ENCODE measurements around the gene TBC1D7. TPM values are rescaled to one million over a fixed set of nuclear protein-coding genes. Genes with fewer than 3 reads are reported as not detected.

The TBC1D7 gene
- total RNA-seq, 2 experiments from 2014 or later: 25.2 to 30.3 TPM

DNA sequence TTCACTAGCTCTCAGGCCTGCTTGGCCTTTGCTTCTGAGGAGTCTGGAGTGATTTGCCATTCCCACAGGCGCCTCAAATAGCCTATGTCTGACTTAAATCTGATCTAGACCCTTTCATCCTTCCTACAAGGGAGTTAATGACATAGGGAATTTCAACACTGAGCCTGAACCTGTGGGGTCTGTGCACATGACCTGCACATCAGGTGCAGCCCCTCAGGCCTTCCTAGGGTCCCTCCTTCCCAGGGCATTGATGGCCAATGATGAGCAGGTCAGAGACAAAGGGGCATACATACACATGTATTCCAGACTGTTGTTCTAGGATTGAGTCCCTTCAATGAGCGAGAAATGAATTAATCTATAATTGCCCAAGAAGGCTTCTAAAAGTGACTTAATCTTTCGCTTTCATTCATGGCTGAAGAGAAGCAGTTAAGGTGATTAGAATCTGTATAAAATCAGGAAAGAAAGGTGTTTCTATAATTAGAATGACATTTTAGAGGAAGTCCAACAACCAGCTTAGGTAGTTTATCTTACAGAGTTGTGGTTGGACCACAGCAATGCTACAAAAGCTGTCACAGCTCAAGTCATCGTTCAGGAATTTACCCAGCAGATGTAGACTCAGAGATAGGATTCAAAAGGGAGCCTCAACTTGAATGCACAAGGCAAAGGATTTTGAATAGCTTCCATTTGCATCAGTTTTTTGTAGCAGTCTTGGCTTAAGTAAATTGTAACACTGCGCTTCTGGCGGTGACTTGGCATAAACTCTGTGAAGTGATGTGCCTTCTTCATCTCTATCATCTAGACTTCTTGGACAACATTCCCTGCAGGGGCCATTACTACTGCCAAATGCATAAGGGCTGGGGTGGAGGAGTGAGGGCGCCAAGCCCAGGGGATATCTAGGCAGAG is 27.0 kb upstream of the TBC1D7 start:
- Mint-ChIP-seq H3K9me3 (ENCODE audit: insufficient read depth) (no peaks in the 10 kb centered on the region), H3K27ac (peak overlapping the region; percentile 97), H3K27me3 (ENCODE audit: low read depth) (no peaks in the 10 kb centered on the region), H3K4me1 (ENCODE audit: low read depth) (peaks cover 55% of the 10 kb centered on the region), H3K4me3 (peak overlapping the region; percentile 68), H3K36me3 (ENCODE audit: low read depth) (peaks cover 10% of the 10 kb centered on the region)
- ChIA-PET POLR2A (interaction anchor here (0.8 to 2.6 kb wide), 5 partner anchors 27 to 261 kb away, joined by 3 to 10 read pairs (median 8); partner anchors contain the start of genes NOL7, SIRT5 and TBC1D7), CTCF (interaction anchor here (0.5 to 4.6 kb wide), 12 partner anchors 15 to 279 kb away, joined by 3 to 27 read pairs (median 5); partner anchors contain the start of genes SIRT5 and TBC1D7)
- ATAC-seq (peak; percentile 65), DNase-seq (peak; percentile 57)

DNA sequence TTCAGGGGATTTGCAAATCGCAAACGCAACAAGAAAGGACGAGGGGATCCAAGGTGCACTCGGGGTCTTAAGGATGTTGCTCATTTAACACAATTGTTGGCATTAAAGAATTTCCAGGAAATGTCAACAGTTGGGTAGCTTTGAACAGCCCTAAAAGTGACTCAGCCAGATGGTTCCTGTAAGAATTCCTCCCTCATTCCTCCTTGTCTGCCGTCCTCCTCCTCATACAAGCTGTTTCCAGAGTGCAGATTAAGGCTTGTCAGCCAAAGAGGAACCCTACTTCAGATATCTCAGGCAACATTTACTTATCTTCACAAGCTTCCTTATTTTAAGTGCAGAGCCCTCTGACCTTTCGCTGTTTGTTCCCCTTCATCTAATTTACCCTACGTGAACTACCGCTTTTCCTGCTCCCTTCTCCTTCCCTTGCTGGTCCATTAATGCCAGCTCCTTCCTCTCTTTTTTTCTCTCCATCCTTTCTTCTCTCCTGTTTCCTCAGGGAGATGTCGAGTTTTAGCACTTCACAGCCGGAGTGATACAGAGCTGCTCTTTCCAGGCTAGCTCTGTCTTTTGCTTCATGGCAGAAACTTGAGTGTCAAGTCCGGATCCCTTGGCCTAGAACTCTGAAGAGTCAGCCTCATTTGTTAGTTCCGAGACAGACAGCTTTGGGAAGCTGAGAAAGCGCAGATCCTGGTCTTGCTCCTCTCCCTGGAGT is 26.1 kb upstream of the TBC1D7 start:
- no peak for ATAC-seq
- ChIA-PET CTCF (interaction anchor here (0.7 to 4.6 kb wide), 10 partner anchors 14 to 221 kb away, joined by 3 to 27 read pairs (median 5); partner anchors contain the start of genes SIRT5 and TBC1D7), POLR2A (interaction anchor here (0.6 to 2.6 kb wide), 3 partner anchors 26 to 261 kb away, joined by 3 to 10 read pairs (median 8); partner anchors contain the start of genes NOL7 and TBC1D7)
- no peak for DNase-seq
- peak overlapping the region; percentile 68 for H3K4me3 Mint-ChIP-seq
- peak overlapping the region; percentile 97 for H3K27ac Mint-ChIP-seq
- H3K36me3 Mint-ChIP-seq (ENCODE audit: low read depth): peaks cover 10% of the 10 kb centered on the region
- H3K4me1 Mint-ChIP-seq (ENCODE audit: low read depth): peaks cover 55% of the 10 kb centered on the region
- no peaks in the 10 kb centered on the region for H3K9me3 Mint-ChIP-seq (ENCODE audit: insufficient read depth)
- H3K27me3 Mint-ChIP-seq (ENCODE audit: low read depth): no peaks in the 10 kb centered on the region

DNA sequence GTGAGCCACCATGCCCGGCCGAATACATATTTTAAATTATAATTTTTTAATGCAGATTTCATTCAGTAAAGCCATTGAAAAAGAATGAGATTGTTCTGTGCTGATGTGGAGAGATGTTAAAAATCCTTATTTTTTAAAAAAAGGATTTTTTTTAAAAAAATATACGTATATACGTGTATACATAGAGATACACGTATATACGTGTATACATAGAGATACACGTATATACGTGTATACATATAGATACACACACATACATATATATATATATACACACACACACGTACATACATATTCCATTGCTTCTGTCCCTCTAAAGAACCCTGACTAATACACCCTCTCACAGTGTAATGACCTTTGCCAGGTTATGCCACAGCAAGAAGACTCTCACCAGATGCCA is 23.8 kb upstream of the TBC1D7 start:
- H3K4me1 Mint-ChIP-seq (ENCODE audit: low read depth): peaks cover 44% of the 10 kb centered on the region
- POLR2A ChIA-PET: interaction anchor here (0.9 kb wide), 1 partner anchor 102 kb away, joined by 3 read pairs; no protein-coding TSS in a partner anchor

DNA sequence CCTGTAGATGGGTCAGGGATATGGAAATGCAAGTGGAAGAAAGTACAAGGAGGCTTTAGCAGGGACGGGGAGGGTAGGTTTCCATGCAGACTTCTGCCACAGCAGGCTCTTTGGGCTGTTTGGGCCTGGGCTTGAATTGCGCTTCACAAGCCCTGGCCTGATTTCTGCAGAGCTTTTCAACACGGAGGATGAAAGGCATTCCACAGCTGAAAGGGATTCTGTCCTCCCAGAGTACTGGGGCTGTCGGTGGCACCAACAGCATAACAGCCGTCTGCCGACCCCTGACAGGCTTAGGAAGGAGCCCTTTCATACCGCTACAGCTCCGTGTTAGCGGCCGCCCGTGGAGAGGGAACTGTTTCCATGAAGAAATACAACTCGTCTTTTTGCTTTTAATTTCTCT is 22.9 kb upstream of the TBC1D7 start:
- H3K36me3 Mint-ChIP-seq (ENCODE audit: low read depth): peaks cover 3% of the 10 kb centered on the region
- H3K27me3 Mint-ChIP-seq (ENCODE audit: low read depth): peaks cover 3% of the 10 kb centered on the region
- no peaks in the 10 kb centered on the region for H3K9me3 Mint-ChIP-seq (ENCODE audit: insufficient read depth)
- ChIA-PET CTCF (no interaction called here), POLR2A (interaction anchor here (0.9 kb wide), 1 partner anchor 103 kb away, joined by 3 read pairs; no protein-coding TSS in a partner anchor)
- DNase-seq: no peak
- peaks cover 35% of the 10 kb centered on the region for H3K4me1 Mint-ChIP-seq (ENCODE audit: low read depth)
- no peak overlapping the region for H3K27ac Mint-ChIP-seq
- ATAC-seq: no peak
- no peak overlapping the region for H3K4me3 Mint-ChIP-seq

More for the DNA sequence above, 23.8 kb upstream of the TBC1D7 start:
- Mint-ChIP-seq H3K27me3 (ENCODE audit: low read depth) (no peaks in the 10 kb centered on the region), H3K4me3 (no peak overlapping the region), H3K9me3 (ENCODE audit: insufficient read depth) (no peaks in the 10 kb centered on the region), H3K36me3 (ENCODE audit: low read depth) (peaks cover 6% of the 10 kb centered on the region), H3K27ac (no peak overlapping the region)
- CTCF ChIA-PET: no interaction called here
- ATAC-seq (no peak), DNase-seq (no peak)

DNA sequence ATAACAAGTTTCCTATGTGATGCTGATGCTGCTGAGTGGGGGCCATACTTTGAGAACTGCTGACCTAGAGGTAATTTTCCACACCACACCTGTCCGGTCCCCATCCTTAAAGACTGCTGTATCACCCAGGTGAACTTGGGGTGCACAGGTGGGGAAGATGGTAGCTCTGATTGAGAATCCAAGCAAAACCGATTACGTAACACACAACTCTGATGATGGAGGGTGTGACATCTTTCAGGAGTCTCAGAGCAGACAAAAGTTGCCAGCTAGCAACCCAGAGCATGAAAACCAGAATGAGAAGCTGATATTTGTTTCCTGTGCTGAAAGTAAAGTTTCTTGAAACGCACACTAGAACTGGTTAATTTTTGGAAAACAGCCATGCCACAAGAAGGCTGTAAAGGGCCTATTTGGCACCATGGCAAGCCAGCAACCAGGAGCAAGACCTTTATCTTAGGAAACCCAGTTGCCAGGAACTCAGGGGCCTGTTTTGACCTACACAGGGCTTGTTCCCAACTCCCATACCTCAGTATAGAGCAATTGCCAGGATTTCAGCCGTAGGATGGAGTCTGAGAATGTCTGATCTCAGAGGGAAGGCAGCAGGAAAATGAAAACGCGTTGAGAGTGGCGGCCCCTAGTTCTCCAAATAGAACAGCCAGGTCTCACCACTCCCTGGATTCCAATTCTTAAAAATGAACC is 21.6 kb upstream of the TBC1D7 start:
- CTCF ChIA-PET: interaction anchor here (0.6 to 1.6 kb wide), 2 partner anchors 20 to 225 kb away, joined by 3 to 4 read pairs; partner anchors contain the start of gene SIRT5
- peaks cover 3% of the 10 kb centered on the region for H3K27me3 Mint-ChIP-seq (ENCODE audit: low read depth)
- POLR2A ChIA-PET: no interaction called here

DNA sequence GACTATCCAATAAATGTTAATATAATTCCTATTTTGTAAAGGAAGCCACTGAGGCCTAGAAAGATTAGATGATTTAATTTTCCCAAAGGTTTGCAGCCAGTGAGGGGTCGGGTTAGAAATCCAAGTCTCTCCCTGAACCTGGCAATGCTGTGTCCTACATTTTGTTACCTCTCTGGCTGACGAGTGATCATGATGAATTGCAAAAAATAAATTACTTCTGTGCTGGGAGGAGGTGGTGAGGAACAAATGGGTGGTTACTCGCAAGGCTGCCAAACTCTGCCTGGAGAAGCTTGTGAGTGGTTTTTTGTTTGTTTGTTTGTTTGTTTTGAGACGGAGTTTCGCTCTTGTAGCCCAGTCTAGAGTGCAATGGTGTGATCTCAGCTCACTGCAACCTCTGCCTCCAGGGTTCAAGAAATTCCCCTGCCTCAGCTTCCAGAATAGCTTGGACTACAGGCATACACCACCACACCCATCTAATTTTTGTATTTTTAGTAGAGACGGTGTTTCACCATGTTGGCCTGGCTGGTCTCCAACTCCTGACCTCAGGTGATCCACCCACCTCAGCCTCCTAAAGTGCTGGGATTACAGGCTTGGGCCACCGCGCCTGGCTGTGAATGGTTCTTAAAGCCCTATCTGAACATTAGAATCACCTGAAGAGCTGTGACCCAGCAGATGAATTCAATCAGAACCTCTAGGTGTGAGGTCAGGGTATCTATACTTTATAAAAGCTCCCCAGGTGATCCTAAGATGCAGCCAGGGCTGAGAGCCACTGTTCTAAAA is 20.2 kb upstream of the TBC1D7 start:
- Mint-ChIP-seq H3K27ac (no peak overlapping the region), H3K4me3 (no peak overlapping the region), H3K27me3 (ENCODE audit: low read depth) (peaks cover 3% of the 10 kb centered on the region), H3K9me3 (ENCODE audit: insufficient read depth) (no peaks in the 10 kb centered on the region), H3K4me1 (ENCODE audit: low read depth) (peaks cover 8% of the 10 kb centered on the region), H3K36me3 (ENCODE audit: low read depth) (no peaks in the 10 kb centered on the region)
- ChIA-PET CTCF (interaction anchor here (1.6 kb wide), 1 partner anchor 227 kb away, joined by 4 read pairs; the partner anchor contains the start of gene SIRT5), POLR2A (no interaction called here)
- no peak for ATAC-seq
- DNase-seq: no peak

More for the DNA sequence above, 21.6 kb upstream of the TBC1D7 start:
- Mint-ChIP-seq H3K4me3 (no peak overlapping the region), H3K4me1 (ENCODE audit: low read depth) (peaks cover 22% of the 10 kb centered on the region), H3K27ac (no peak overlapping the region), H3K36me3 (ENCODE audit: low read depth) (peaks cover 3% of the 10 kb centered on the region), H3K9me3 (ENCODE audit: insufficient read depth) (no peaks in the 10 kb centered on the region)
- ATAC-seq: no peak
- DNase-seq: no peak

DNA sequence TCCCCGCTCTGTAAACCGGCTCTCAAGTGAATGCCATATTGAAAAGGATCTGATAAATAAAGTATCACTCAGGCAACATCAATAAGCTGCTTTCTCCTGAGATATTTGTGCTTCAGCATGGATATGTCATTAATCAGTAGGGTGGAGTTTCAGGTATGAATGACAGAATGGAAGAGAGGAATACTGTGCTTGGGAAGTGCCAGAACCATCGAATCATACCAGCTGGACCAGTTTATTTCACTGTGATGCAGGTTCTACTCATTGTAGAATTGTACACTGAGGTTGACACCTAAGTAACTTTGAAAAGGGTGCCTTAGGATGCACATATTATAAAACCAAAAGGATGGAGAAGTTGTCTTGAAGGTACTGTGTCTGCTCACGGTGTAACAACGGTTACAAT is 17.9 kb upstream of the TBC1D7 start:
- H3K9me3 Mint-ChIP-seq (ENCODE audit: insufficient read depth): no peaks in the 10 kb centered on the region
- ATAC-seq (no peak), DNase-seq (no peak)
- ChIA-PET POLR2A (no interaction called here), CTCF (interaction anchor here (0.9 to 1.3 kb wide), 4 partner anchors 9 to 192 kb away, joined by 3 to 4 read pairs (median 3); no protein-coding TSS in a partner anchor)
- H3K36me3 Mint-ChIP-seq (ENCODE audit: low read depth): no peaks in the 10 kb centered on the region
- H3K27ac Mint-ChIP-seq: no peak overlapping the region
- H3K27me3 Mint-ChIP-seq (ENCODE audit: low read depth): peaks cover 3% of the 10 kb centered on the region
- peaks cover 2% of the 10 kb centered on the region for H3K4me1 Mint-ChIP-seq (ENCODE audit: low read depth)
- no peak overlapping the region for H3K4me3 Mint-ChIP-seq

DNA sequence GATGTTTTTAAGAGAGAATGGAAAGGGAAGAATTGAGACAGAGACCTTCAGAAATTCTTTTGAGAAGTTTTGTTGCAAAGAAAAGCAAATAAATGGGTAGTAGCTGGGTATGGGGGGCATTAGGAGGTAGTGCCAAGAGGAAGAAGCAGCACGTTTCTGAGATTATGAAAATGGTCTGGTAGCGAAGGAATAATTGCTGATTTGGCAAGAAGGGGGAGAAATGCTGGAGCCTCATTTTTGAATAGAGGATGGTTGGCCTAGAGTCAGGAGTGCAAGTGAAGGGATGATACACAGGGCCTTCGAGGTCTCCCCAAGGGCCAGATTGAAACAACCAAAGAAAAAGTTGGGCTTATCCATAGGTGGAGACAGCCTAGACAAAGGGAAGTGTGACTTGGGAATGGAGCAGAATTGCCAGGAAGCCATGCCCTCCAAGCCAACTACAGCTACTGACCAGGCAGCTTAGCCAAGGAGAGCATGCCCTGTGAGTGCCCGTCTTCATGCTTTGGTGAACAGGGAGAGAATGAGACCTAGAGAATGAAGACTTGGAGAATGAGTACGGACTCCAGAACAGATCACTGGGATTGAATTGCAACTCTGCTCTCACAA is 14.2 kb upstream of the TBC1D7 start:
- no peaks in the 10 kb centered on the region for H3K36me3 Mint-ChIP-seq (ENCODE audit: low read depth)
- H3K9me3 Mint-ChIP-seq (ENCODE audit: insufficient read depth): no peaks in the 10 kb centered on the region
- peaks cover 19% of the 10 kb centered on the region for H3K4me1 Mint-ChIP-seq (ENCODE audit: low read depth)
- no peak overlapping the region for H3K27ac Mint-ChIP-seq
- peaks cover 3% of the 10 kb centered on the region for H3K27me3 Mint-ChIP-seq (ENCODE audit: low read depth)
- DNase-seq (no peak), ATAC-seq (no peak)
- POLR2A ChIA-PET: interaction anchor here (0.6 to 1.2 kb wide), 2 partner anchors 14 to 26 kb away, joined by 3 to 4 read pairs; no protein-coding TSS in a partner anchor
- no peak overlapping the region for H3K4me3 Mint-ChIP-seq
- CTCF ChIA-PET: interaction anchor here (1.0 kb wide), 1 partner anchor 232 kb away, joined by 3 read pairs; the partner anchor contains the start of gene SIRT5

DNA sequence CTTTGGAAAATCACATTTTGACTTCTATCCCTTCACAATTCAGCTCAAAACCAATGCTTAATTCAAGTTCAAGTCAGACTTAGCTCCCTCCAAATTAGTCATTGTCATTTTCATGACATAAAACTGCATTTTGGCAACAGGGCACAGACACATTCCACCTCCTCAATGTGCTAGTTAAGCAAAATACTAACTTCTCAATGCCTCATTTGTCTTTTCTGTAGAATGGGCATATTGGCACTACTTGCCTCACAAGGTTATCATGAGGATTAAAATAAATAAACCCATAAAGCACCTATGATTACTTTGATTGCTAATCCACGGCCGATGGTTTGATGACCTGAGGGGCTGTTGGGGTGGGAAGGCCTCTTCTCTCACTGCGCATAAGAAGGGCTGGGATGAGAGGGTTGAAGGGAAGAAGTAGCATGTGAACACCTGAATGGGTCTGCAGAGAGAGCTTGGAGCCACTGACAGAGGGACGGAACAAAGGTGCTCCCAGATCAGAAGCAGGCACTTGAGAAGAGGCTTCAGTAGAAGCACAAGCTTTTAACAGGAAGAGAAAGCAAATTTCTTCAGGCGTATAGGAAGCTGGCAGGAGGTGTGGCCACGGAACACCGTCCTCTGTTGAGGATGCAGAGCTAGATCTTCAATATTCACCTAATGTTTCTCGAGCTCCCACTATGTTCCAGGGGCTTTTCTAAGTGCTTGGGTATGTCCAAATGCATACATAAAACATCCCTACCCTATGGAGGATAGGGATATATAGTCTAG is 11.7 kb upstream of the TBC1D7 start:
- Mint-ChIP-seq H3K9me3 (ENCODE audit: insufficient read depth) (no peaks in the 10 kb centered on the region), H3K27ac (no peak overlapping the region), H3K4me1 (ENCODE audit: low read depth) (peaks cover 27% of the 10 kb centered on the region), H3K27me3 (ENCODE audit: low read depth) (no peaks in the 10 kb centered on the region), H3K36me3 (ENCODE audit: low read depth) (no peaks in the 10 kb centered on the region), H3K4me3 (no peak overlapping the region)
- DNase-seq: no peak
- CTCF ChIA-PET: interaction anchor here (0.6 to 3.3 kb wide), 5 partner anchors 15 to 276 kb away, joined by 3 to 32 read pairs (median 6); partner anchors contain the start of gene SIRT5
- POLR2A ChIA-PET: no interaction called here
- ATAC-seq: no peak

DNA sequence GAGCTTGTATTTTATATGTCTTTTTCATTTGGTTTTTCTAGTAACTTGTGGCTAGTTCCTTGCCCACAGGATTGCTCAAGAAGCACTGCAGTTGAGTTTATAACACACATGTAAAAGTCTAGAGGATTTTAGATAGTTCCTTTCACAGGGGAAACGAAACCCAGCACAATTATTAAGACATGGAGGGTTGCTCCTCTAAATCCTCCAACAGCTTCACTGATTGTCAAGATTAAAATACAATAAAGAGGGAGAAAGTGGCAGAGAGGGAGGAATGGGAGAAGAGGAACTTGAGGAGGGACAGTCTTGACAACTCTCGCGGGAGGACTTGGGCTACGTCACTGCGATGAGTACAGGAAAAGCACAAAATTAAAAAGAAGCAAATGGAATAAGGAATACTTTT is 9.7 kb upstream of the TBC1D7 start:
- DNase-seq (no peak), ATAC-seq (no peak)
- peaks cover 30% of the 10 kb centered on the region for H3K4me1 Mint-ChIP-seq (ENCODE audit: low read depth)
- H3K4me3 Mint-ChIP-seq: no peak overlapping the region
- H3K9me3 Mint-ChIP-seq (ENCODE audit: insufficient read depth): no peaks in the 10 kb centered on the region
- ChIA-PET POLR2A (interaction anchor here (0.7 to 1.3 kb wide), 2 partner anchors 9 to 237 kb away, joined by 4 read pairs; no protein-coding TSS in a partner anchor), CTCF (interaction anchor here (0.8 to 3.3 kb wide), 17 partner anchors 9 to 426 kb away, joined by 3 to 32 read pairs (median 3); partner anchors contain the start of gene SIRT5)
- peak overlapping the region; percentile 47 for H3K27ac Mint-ChIP-seq
- no peaks in the 10 kb centered on the region for H3K36me3 Mint-ChIP-seq (ENCODE audit: low read depth)
- H3K27me3 Mint-ChIP-seq (ENCODE audit: low read depth): peaks cover 6% of the 10 kb centered on the region

Data from activated CD8-positive, alpha-beta T cell treated with anti-CD3 and anti-CD28 coated beads, Interleukin-2, amount 10 ng/mL, durations not matched to agents 7 days and 5 days (primary cell).